GM21528 (cell line): Measurements from ENCODE around the gene GJB2.
A peak's percentile ranks its signal among the peaks of the same experiment; 100 is the strongest.

Experiments
- ATAC-seq: cut with Tn5 transposase; IDR thresholded peaks from one replicate; pipeline ENCODE4 v1.9.1; 2021; ENCODE audit warnings: mild to moderate bottlenecking, moderate library complexity; ENCODE audit not compliant: unreplicated experiment, low FRiP score

GJB2 gene

DNA sequence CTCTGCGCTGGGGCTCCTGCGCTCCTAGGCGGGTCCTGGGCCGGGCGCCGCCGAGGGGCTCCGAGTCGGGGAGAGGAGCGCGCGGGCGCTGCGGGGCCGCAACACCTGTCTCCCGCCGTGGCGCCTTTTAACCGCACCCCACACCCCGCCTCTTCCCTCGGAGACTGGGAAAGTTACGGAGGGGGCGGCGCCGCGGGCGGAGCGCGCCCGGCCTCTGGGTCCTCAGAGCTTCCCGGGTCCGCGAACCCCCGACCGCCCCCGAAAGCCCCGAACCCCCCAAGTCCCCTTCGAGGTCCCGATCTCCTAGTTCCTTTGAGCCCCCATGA is at the start of gene GJB2:
TSS of gene GJB2 (minus strand) at position 103 of the 326 bp plus-strand sequence. CDS start 3,357 bp downstream, outside the sequence.
- no peak for ATAC-seq

DNA sequence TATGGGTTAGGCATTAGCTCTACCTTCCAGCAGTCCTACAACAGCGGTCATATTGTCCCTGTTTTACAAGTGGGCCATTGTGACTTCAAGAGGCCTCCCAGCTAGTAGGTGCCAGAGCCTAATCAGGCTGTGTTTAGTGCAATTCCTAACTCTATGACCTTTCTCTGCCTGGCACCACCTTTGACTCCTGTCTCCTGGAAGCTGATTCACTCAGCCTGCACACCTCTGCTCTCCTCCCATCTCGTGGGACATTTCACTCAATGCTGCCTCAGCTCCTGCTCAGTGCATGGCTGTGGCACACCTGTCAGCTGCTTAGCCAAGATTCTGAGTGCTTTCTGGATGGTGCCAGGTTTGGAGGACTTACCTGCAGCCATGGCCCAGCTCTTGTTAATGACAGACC is 48.9 kb upstream of the GJB2 start:
- ATAC-seq = no peak

DNA sequence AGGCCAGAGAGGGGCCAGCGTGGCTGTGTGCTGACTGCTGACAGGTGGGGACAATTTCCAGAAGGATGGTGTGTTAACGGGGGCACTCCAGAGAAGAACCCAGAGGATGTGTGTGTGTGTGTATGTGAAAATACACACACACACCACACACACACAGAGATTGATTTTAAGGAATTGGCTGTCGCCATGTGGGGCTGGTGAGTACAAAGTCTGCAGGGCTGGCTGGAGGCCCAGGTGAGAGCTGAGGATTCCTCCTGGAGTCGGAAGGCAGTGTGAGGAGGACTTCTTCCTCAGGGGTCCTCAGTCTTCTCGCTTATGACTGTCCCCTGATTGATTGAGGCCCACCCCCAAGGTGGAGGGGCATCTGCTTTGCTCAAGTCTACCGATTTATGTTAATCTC is 47.0 kb upstream of the GJB2 start:
- no peak for ATAC-seq

DNA sequence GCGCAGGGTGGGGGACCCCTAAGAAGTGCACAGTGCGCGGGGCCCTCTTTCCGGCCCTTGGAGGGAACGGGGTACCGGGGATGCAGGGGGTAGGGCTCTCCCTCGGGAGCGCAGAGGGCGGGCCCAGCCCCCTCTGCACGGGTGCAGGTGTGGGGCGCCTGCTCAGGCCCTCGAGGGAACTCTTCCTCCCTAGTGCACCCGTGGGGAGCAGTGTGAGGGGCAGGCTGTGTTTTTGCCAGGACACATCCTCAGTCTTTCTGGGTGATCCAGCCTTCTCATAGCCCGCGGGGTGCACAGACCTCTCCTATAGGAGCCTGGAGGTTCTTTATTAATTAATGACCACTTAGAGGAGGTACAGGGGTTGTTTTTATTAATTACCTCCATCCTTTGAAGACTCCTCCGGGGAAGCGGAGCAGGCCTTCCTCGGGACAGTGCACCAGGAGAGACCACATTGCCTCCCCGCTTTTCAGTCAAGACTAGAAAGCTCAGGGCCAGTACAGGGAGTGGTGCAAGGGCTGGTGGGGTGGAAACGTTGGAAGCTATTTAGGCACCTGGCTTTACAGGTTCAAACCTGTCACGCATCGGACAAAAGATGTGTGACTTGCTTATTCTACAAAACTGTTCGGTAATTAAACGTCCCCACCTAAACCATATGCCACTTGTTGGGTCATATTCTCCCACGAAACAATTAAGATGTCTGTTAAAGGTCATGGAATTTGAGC is 40.0 kb upstream of the GJB2 start:
- ATAC-seq = no peak

DNA sequence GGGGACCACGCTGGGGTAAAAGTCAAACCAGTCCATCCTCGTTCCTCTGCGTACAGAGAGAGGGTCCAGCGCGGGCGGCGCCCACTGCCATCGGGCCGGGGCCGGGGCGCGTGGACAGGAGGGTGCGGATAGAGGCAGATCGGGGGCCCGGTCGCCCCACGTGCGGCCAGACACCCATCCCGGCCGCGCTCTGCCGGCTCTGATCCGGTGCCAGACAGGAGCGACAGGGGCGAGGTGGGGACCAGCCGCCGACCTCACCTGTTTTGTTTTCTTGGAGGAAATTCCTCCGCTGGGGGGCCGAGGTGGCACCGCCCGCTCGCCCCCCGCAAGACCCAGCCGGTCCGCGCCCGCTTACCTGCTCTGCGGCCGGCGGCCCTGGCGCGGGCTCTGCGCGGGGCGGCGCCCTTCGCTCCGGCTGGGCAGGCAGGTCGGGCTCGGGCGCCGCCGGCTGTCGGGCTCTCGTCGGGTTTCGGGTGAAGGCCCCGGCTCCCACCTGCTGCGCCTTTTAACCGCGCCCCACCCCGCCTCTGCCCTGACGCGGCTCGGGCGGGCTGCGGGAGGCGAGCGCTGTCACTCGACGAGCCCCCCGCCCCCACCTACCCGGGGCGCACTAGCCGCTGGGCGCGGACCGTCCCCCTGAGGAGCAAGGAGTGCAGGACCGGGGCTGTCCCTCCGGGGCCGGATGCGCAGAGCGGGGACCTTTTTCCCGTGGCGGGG is 39.3 kb upstream of the GJB2 start, which contains the start of gene GJB6:
TSS of gene GJB6 (minus strand) at position 481 of the 717 bp plus-strand sequence. CDS start 8,839 bp downstream, outside the sequence.
- ATAC-seq = no peak

DNA sequence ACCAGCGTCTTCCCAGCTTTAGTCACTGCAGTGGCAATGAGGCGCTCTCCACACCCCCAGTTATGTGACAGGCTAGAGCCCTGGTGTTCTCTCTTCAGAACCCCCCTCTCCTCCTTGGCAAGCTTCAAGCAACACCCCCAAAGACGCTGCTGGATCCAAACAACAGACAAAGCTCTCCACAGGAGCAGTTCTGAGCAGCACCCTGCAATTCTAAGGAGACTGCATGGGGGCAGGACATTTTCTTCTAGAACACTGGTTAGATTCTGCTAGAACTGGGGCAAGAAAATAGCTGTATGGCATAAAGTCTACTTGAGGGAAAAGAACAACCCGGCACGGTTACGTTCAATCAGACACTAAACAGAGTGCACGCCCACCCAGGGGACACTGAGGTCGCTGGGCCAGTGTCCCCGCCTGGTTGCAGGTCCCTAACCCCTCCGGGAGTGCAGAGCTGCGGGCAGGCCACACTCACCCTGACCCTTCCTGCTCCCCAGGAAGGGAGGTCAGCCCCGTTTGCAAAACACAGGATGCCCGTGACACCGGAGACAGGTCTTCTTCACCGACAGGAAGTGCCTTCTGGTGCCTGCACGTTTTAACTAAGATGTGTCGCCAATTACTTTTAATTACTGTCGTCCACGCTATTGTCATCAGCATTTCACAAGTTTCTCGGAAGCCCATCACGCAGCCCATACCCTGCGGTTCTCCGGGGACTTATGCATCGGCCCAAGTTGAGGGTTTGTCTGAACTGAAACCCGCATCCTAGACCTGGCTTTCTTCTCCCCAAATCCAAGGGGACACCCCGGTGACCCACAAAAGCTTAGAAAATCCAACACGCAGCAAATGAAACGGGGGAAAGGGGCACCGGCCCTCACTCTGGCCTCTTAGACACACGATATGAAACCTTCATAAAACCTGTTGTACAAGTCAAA is 38.4 kb upstream of the GJB2 start:
- ATAC-seq = no peak

DNA sequence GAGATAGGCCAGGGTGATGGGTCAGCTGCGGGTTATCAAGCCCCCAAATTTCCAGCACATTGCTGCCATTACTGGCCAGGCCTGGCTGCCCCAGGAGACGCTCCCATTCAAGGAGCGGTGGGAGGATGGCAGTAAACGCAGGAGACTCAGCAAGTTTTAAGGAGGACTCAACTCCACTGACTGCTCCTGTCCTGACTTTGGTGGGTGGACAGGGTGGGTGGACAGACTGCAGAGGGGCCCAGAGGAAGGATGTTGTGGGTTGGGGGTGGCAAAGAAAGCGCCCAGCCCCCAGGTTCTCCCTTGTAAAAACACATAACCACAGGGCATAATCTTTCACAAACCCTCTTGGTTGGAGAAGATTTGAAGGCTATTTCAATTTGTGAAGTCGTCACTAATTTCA is 35.0 kb upstream of the GJB2 start:
- no peak for ATAC-seq

DNA sequence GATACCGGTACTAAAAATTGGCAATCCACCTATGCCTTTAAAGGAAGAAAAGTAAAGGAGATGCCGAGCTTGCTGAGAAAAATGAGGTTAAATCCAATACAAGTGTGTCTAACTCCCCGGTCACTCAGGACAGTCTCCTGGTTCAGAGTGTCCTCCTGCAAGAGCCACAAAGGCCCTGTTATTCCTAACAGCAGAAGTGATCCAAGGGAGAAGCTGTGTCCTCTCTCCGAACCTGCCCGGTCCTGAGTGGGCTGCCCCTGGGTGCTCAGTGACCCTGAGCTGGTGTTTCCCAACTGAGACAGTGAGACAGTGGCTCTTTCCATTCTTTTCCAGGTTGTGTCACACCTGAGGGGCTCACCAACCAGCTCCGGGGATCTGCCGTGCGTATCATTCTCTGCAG is 34.5 kb upstream of the GJB2 start:
- ATAC-seq = no peak

DNA sequence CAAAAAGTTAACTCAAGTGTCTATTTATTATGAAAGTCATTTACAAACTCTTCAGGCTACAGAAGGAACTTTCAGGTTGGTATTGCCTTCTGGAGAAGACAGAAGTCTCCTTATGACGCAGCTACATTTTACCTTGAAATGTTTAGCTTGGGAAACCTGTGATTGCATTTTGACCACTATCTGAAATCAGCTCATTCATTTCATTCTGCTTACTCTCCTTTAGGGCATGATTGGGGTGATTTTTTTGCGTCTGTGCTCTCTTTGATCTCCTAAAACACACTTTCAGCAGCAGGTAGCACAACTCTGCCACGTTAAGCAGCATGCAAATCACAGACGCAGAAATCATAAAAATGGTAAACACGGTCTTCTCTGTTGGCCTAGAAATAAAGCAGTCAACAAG is 29.8 kb upstream of the GJB2 start:
- no peak for ATAC-seq

DNA sequence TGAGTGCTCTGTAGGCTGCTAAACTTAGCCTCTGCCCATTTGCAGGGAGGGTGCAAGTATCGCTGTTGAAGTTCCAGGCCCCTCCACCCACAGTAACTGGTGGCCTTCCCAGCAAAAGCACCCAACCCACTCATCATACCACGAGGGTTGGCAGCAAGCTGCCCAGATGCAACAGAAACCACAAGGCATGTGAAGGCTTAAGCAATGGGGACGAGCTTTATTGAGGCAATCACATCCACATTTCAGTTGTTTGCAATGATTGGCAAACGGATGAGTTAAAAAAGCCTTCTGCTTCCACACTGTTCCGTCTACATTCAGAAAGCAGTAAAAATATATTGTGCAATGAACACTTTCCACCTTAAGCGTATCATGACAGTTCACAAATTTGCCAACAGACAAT is 29.0 kb upstream of the GJB2 start:
- ATAC-seq = no peak

DNA sequence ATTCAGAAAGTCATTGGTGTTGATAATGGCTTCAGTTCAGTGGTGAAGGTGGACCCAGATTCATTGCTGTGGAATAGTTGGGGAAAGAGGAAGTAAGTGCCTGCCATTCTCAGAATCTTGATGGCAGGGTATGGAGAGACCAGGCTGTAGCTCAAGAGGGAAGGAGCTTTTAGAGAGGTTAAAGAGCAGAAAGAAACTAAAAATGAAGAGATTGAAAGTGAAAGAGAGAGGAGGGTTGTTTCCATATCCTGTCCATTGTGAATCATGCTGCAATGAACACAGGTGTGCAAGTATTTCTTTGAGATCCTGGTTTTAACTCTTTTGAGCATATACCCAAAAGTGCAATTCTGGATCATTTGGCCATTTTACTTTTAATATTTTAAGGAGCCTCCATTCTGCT is 26.8 kb upstream of the GJB2 start:
- peak; percentile 87 for ATAC-seq

DNA sequence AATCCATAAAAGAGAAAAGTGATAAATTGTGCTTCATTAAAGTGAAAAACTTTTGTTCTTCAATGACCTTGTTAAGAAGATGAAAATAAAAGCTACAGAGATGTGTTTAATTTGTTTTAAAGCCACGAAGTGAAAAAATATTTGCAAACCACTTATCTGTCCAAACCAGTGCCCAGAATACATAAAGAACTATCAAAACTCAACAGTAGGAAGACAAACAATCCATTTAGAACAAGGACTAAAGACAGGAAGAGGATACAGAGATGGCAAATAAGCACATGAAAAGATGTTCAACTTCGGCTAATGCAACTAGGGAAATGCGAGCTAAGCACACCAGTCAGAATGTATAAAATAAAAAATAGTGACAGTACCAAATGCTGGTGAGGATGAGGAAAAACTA is 24.4 kb upstream of the GJB2 start:
- no peak for ATAC-seq

DNA sequence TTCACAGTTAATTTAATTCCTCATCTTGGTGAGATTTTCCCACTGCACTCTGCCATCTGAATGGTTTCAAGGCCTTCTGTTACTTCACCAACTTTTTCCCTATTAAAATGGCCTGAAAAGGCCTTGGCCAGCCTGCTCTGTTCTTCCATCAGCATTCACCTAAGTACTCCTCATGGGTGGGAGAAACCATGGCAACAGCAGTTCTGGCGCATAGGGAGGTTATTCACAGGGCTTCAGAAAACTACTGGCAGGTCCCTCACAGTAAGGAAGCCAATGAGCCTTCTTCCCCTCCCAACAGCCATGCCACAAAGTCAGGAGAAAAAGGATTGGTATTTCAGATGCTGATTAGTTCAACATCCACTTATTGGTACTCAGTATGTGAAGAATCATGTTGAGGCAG is 17.2 kb upstream of the GJB2 start:
- no peak for ATAC-seq

DNA sequence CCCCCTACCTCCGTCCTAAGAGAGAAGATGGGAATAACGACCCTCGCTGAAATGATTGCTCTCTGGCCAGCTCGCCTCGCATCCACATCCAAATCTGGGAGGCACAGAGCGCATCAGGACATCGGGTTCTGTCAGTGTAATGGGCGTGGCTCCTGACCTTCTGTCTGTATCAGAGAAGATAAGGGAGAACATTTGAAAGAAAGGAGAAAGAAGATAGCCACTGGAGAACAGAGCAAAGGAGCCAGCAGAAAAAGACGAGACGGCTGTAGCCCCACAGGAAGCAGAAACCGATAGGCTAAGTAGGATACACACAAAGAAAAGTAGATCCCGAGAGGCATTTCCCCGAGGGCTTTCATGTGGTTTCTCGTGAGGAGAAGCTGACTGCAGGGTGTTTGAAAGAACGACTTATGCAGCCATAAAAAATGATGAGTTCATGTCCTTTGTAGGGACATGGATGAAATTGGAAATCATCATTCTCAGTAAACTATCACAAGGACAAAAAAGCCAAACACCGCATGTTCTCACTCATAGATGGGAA is 14.0 kb upstream of the GJB2 start:
- no peak for ATAC-seq

DNA sequence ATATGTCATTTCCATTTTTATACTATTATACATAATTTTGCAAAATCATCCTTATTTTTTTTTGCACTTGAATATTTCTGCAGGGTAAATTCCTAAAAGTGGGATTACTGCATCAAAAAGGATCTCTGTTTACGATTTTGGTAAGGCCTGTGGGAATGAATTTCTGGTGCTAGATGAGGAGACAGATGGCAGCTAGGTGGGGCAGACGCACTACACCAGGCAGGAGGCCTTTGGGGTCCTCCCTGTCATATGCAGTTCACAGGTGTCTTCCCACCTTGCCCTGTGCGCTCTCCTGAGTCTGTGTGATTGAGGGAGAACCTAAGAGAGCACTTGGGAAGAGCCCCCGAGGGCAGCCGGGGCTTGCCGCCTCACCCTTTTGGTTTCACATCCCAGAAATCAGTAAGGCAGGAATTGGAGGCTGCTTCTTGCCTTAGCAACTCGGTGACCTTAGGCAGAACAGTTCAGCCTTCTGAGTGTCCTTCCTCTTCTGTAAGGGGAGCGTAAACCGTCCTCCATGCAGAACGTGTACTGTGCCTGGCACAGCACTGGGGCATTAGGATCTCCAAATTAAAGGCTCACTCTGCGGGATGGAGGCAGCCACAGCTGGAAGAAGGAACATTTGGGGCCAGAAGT is 13.4 kb upstream of the GJB2 start:
- ATAC-seq = no peak

DNA sequence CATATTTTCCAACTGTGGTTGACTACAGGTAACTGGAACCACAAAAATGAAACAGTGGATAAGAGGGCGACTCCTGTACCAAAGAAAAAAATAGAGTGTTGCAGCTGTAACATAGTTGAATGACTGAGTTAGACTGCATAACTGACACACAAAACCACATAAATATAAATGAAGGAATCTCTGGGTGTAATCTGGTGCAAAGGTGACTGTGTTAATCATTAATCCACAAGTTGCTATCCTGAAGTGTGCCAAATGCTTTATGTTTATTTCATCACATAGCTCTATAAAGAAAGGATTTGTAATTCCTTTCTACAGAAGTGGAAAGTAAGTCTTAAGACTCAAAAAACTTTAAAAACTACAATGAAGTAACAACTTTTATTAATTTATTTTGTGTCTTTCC is 6.0 kb upstream of the GJB2 start:
- no peak for ATAC-seq

DNA sequence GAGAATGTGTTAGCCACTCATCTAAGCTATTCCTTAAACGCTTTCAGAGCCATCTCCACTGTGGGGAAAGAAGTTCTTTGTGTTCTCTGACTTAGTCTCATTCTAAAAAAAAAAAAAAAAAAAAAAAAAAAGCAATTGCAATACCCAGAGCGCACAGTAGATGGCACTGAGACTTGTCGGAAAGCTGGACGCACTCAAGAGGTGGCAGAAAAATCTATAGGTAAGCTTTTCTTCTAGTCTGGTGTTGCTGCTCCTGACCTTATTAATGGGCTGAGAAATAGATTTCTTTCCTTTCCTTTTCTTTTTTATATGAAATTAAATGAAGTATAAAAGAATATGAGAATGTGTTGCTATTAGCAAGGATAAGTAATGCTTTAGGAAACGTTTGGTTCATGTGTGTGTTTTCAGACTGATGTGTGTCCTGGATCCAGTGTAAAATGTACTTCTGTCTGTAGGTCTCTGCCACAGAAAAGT is 4.7 kb upstream of the GJB2 start:
- no peak for ATAC-seq

DNA sequence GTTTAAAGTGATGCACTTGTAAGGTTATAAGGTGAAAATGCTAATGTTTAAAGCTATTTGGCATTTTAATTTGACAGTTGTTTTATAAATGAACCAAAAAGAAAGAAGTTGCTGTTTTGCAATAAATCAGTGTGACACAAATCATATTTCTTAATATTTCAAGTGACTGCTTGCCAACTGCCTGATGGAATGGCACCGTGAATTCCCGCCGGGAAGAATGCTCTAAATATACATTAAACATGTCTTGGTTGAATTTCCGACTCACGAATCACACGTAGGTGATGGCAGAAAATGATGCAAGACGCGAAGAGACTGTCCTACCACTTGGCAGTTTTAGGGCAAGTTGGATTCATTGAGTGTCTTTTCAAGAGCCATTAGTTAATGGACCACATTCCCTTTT is 3.1 kb upstream of the GJB2 start:
- ATAC-seq = no peak

DNA sequence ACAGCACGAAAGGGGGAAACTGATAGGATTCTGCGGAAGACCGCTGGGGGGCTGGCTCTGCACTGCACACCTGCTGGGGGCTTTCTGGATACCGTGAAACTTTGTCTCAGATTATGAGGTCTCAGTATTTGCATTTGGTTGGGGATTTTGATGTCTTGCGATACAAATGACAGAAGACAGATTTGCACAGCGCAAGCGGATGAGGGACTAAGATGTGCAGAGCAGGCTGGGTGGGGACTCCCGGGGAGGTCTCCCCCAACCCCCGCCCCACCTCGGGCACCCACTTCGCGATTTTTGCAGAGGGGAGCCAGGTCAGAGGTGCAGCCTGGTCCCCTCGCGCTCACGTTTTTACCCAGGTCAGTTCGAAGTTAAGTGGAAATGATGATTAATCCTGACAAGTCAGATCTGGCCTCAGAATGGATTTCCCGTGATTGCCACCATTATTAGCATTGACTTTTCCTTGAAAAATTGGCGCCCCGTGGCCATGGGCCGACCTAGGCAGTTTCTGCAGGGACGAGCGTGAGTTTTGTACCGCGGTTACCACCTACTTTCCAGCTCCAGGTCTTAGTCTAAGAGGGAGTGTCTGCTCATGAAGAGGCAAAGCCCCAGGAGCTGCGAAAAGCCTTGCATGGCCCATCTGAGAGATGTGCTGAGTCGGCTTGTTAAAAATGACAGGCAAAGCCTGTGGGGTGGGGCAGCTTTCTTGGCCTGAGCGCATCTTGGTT is 1.3 kb upstream of the GJB2 start:
- ATAC-seq = no peak
